Activated T-cell treated with anti-CD3 and anti-CD28 coated beads, Interleukin-2, amount 50 U/mL, for 4 hours (primary cell): ENCODE data around the gene TMEM63C. TPM values are rescaled to one million over a fixed set of nuclear protein-coding genes. Genes with fewer than 3 reads are reported as not detected.
A peak's percentile ranks its signal among the peaks of the same experiment; 100 is the strongest.

ENCODE experiments used
- ATAC-seq, 2 donors: fragments of 200-7000 bp; cut with Tn5 transposase; one replicate each; pipeline ENCODE4 v1.10.0; 2021
- DNase-seq: peaks from one replicate; pipeline ENCODE4 v3.0.0-alpha.2; 2020
- H3K27me3 Mint-ChIP-seq: one replicate; pipeline ENCODE4 v1.8.0; 2021; ENCODE audit warnings: low read depth, mixed read lengths
- H3K36me3 Mint-ChIP-seq: one replicate; pipeline ENCODE4 v1.8.0; 2022; ENCODE audit warnings: mixed read lengths; ENCODE audit not compliant: insufficient read depth
- H3K4me1 Mint-ChIP-seq: one replicate; pipeline ENCODE4 v1.8.0; 2021; ENCODE audit warnings: low read depth, mixed read lengths
- H3K4me3 Mint-ChIP-seq: one replicate; pipeline ENCODE4 v1.8.0; 2021; ENCODE audit warnings: mild to moderate bottlenecking, moderate library complexity, mixed read lengths
- H3K9me3 Mint-ChIP-seq: one replicate; pipeline ENCODE4 v1.8.0; 2021; ENCODE audit warnings: mixed read lengths
- total RNA-seq, 3 donors: library from RNA; stranded (reverse); gene quantifications; one replicate each; pipeline ENCODE4 v1.2.1, GENCODE V29; 2021

Gene TMEM63C
- total RNA-seq, 3 donors from 2014 or later: 0.65 to 0.91 (median 0.87) TPM

DNA sequence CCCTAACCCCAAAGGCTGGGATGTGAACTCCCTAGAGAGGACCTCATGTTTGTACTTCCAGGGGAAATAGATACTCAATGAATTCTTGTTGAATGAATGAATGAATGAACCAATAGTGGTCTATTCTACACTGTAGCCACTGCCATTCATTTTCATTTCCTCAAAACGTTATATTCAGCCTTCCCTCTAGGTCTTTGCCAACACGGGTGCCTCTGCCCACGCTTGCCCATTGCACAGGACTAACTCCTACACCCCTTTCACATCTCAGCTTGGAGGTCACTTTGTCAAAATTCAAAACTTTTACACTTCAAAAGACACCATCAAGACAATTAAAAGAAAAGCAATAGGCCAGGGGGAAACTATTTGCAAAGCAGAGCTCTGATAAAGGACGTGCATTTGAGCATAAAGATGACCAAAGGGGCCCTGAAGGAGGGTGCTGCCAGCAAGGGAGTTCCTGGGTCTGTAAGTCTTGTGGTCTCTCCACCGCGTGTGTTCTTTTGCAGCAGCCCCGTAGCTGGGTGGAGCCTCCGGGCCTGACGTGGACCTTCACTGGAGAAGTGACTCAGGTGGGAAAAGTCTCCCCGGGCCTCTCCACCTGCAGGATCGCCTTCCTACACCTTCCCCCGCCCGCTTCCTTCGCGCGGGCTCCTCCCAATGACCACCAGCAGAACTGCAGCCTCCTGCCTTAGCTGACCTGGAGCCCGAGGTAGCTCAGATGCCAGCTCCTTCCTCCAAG, 31.5 kb downstream of the TMEM63C start:
- no peak for DNase-seq
- H3K4me3 Mint-ChIP-seq: no peak overlapping the region
- H3K4me1 Mint-ChIP-seq: peaks cover 2% of the 10 kb centered on the region
- no peaks in the 10 kb centered on the region for H3K36me3 Mint-ChIP-seq
- H3K9me3 Mint-ChIP-seq: no peaks in the 10 kb centered on the region
- ATAC-seq: peak; percentile 68 to 72
- H3K27me3 Mint-ChIP-seq: peaks cover 22% of the 10 kb centered on the region

DNA sequence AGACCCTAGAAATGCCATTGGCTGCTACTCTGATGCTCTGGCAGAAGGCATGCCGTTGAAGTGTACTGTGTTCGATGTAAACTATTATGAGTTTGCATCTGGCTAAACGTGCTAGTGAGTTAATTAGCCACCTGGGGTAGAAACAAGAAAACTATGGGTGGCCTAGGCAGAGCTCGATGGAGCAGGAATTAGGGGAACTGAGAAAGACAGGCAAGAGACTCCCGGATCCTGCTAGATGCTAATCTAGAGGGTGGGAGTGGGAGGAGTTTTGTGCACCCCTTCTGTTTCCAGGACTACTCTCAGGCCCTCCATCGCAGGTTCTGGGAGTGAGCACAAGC, 32.0 kb downstream of the TMEM63C start:
- no peaks in the 10 kb centered on the region for H3K36me3 Mint-ChIP-seq
- H3K27me3 Mint-ChIP-seq: peaks cover 22% of the 10 kb centered on the region
- H3K4me3 Mint-ChIP-seq: no peak overlapping the region
- DNase-seq (no peak), ATAC-seq (no peak)
- H3K4me1 Mint-ChIP-seq: peaks cover 2% of the 10 kb centered on the region
- no peaks in the 10 kb centered on the region for H3K9me3 Mint-ChIP-seq

DNA sequence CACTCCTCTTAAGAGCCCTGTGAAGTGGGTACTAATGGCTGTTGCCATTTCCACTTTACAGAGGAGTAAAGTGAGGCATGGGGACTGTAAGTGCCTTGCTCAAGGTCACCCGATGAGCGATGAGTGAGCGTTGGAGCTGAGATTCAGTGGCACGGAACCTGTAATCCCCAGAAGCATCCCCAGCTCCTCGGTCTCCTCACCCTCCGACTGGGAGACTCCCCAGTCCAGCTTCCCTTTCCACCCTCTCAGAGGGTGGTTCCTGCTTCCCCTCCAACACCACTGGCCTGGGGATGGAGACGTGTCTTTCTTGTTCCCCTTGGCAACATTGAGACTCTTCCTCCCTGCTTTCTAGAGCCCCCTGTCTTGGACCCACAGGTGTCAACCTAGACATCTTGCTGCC, 32.6 kb downstream of the TMEM63C start:
- no peak for ATAC-seq
- H3K4me3 Mint-ChIP-seq: no peak overlapping the region
- H3K4me1 Mint-ChIP-seq: peaks cover 2% of the 10 kb centered on the region

DNA sequence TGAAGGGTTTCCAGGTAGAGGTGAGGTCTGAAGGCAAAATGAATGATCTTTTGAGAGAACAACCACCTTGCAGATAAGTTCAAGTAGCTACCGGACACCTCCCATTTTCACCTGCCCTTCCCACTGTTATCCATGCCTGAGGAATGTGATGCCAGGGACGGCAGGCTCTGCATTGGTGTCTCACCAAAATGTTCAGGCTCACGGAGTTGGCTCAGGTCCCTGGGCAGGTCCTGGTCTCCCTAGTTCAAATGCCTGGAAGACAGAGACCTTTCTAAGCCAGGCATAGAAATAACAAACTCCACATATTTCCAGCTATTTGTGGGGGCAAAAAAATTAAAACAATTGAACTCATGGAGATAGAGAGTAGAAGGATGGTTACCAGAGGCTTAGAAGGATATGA, 36.0 kb downstream of the TMEM63C start:
- Mint-ChIP-seq H3K4me1 (peaks cover 2% of the 10 kb centered on the region), H3K4me3 (no peak overlapping the region), H3K36me3 (no peaks in the 10 kb centered on the region), H3K9me3 (no peaks in the 10 kb centered on the region), H3K27me3 (peaks cover 23% of the 10 kb centered on the region)
- no peak for DNase-seq
- no peak for ATAC-seq

More for the DNA sequence above, 32.6 kb downstream of the TMEM63C start:
- Mint-ChIP-seq H3K27me3 (peaks cover 21% of the 10 kb centered on the region), H3K36me3 (no peaks in the 10 kb centered on the region), H3K9me3 (no peaks in the 10 kb centered on the region)
- DNase-seq: no peak

DNA sequence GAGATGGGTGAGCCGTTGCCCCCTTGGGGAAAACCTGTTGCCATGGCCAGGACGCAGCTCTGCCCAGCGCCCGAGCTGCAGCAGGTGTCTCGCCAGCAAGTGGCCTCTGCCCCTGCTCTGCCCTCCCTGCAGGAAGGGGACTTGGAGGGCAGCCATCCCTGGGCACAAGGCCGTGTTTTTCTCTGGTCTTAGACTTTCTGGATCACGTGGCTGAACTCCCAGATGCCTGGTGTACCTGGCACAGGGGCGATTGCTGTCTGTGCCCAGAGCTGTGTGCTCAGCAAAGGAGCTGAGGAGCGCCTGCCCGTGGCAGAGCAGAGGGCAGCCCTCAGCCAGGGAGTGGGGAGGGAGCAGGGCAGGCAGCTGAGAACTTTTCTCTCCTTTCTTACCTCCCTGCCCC, 38.0 kb downstream of the TMEM63C start:
- H3K4me1 Mint-ChIP-seq: no peaks in the 10 kb centered on the region
- no peaks in the 10 kb centered on the region for H3K9me3 Mint-ChIP-seq
- H3K4me3 Mint-ChIP-seq: no peak overlapping the region
- no peaks in the 10 kb centered on the region for H3K36me3 Mint-ChIP-seq
- no peak for DNase-seq
- H3K27me3 Mint-ChIP-seq: peaks cover 26% of the 10 kb centered on the region
- ATAC-seq: no peak

DNA sequence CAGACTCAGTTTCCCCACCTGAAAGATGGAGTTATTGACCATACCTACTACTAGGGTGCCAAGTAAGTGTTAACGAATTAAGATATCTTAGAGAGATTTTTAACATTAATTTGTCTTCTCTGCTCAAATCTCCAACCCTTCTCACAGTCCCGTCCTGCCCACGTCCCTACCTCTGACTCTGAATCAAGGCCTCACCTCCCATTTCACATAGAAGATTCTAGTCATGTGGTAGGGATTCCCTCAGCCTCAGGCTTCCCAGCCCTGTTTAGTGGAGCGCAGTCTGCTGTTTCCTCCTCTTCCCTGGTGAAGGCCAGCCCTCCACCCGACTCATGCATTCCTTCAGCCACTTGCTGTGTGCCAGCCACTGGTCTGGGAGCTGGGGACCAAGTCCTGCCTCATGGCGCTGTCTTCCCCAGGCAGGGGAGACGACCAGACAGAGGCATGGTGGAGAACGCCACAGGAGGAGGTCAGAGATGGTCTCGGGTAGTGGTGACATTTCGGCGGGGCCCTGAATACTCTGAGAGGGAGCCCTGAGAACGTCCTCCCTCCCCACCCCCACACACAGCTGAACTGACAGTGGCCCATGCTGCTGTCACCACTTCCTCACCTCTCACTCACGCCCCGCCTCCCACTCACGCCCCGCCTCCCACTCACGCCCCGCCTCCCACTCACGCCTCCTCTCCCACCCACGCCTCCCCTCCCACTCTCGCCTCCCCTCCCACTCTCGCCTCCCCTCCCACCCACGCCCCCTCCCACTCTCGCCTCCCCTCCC, 38.8 kb downstream of the TMEM63C start:
- H3K4me1 Mint-ChIP-seq: no peaks in the 10 kb centered on the region
- ATAC-seq (no peak), DNase-seq (no peak)
- no peaks in the 10 kb centered on the region for H3K9me3 Mint-ChIP-seq
- H3K36me3 Mint-ChIP-seq: no peaks in the 10 kb centered on the region
- no peak overlapping the region for H3K4me3 Mint-ChIP-seq
- H3K27me3 Mint-ChIP-seq: peaks cover 21% of the 10 kb centered on the region

DNA sequence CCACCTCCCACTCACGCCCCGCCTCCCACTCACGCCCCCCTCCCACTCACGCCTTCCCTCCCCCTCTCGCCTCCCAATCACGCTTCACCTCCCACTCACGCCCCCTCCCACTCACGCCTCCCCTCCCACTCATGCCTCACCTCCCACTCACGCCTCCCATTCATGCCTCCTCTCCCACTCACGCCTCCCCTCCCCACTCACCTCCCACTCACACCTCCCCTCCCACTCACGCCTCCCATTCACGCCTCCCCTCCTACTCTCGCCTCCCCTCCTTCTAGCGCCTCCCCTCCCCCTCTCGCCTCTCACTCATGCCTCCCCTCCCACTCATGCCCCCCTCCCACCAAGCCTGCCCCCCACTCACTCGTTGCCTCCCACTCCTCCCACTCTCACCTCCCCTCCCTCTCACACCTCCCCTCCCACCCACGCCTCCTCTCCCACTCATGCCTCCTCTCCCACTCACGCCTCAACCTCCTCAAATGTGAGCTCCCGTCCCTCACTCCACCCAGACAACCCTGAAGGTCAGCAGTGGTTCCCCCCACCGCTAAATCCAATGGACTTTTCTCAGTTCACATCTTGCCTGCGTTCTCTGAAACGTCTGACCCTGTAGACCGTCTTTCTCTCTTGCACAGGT, 39.8 kb downstream of the TMEM63C start:
- no peaks in the 10 kb centered on the region for H3K4me1 Mint-ChIP-seq
- no peak overlapping the region for H3K4me3 Mint-ChIP-seq
- ATAC-seq (no peak), DNase-seq (no peak)
- H3K27me3 Mint-ChIP-seq: peaks cover 15% of the 10 kb centered on the region
- no peaks in the 10 kb centered on the region for H3K9me3 Mint-ChIP-seq
- no peaks in the 10 kb centered on the region for H3K36me3 Mint-ChIP-seq

DNA sequence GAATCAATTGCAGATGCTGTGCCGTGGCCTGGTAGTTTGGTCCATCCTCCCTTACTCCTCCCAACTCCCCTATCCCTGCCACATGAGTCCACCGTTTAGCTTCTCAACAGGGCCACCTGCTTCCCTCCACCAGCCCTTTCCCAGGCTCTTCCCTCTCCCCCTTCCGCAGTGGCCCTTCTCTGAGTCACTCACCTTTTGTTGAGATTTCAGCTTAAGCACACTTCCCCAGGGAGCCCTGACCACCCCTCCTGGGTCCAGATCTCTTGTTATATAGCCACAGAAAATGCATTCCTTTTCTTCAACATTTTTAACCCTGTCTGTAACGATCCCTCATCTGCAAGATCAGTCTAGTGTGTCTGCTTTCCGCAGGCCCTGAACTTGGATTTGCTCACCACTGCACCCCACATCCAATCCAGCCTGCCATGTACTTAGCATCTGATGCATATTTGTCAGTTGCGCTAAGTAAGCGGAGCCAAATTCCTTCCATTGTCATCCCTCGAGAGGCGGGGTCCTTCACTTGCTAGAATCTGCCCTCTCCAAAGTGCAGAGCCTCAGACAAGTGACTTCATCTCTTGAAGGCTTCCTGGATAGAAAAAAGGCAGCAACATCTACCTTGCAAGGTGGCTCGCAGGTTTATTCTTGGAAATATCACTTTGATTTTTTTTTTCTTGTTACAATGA, 41.1 kb downstream of the TMEM63C start:
- no peak overlapping the region for H3K4me3 Mint-ChIP-seq

DNA sequence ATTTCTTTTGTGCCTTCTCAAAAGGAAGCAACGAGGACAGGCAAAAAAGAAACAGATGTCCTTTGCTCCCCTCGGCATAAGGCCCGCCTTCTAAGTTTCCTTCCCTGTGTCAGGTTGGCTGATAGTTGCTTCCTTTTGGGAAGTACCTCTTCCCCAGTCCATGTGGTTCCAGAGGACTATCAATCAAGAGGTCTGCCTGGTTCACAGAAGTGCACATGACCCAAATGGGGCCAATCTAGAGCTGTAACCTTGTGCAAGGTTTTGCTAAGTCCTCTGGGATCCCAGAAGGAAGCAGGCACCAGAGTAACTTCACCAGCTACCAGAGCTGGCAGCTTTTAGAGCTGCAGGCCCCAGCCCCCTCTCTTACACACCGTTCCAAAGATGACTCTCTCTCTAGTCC, 42.6 kb downstream of the TMEM63C start:
- ATAC-seq (no peak), DNase-seq (no peak)
- Mint-ChIP-seq H3K9me3 (no peaks in the 10 kb centered on the region), H3K36me3 (no peaks in the 10 kb centered on the region), H3K4me1 (no peaks in the 10 kb centered on the region), H3K27me3 (peaks cover 13% of the 10 kb centered on the region), H3K4me3 (no peak overlapping the region)

More for the DNA sequence above, 41.1 kb downstream of the TMEM63C start:
- Mint-ChIP-seq H3K4me1 (no peaks in the 10 kb centered on the region), H3K9me3 (no peaks in the 10 kb centered on the region), H3K27me3 (peaks cover 11% of the 10 kb centered on the region), H3K36me3 (no peaks in the 10 kb centered on the region)
- DNase-seq (no peak), ATAC-seq (no peak)

DNA sequence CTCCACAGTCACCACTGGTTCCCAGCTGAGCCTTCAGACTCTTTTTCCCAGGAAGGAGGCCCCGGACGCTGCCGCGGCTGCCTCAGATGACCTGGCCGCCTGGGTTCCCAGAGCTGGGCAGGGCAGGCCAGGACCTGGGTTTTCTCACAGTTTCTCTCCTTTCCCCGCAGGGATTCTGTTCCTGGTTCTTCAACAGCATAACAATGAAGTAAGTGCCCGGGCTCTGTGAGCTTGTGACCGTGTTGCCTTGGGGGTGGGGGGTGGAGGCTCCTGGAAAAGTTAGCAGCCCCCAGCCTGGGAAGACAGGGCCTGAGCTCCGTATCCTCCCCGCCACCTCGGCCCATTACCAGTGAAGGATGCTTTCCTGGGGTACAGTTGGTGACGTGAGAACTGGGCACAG, 43.7 kb downstream of the TMEM63C start:
- H3K27me3 Mint-ChIP-seq: peaks cover 11% of the 10 kb centered on the region

DNA sequence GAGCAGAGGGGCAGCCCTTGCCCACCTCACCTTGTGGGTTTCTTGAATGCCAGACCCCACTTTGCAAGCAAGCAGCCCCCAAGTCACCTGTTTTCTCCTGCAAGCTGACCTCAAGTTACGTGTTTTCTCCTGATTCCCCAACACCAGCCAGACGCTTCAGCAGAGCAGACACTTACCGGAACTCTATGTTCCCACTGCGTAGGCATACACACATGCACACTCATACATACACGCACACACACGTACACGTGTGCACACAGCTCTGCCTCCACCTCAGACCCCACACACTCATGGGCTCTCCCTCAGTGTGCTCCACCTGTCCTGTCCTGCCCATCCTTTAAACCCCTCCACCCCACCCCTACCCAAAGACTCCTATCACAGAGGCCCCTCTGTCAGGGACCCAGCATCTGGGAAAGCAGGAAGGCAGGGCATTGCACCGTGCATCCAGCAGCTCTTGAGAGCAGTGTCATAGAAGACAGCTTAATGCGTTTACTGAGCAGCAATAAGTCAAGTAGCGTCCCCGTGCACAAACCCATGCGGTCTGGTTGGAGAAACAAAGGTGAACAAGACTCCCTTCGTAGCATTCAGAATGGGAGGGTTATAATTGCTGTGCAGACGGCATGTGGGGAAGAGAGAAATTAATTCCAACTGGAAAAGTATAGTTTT, 44.4 kb downstream of the TMEM63C start:
- no peak overlapping the region for H3K4me3 Mint-ChIP-seq
- ATAC-seq: no peak
- no peak for DNase-seq
- peaks cover 11% of the 10 kb centered on the region for H3K27me3 Mint-ChIP-seq
- no peaks in the 10 kb centered on the region for H3K36me3 Mint-ChIP-seq
- H3K4me1 Mint-ChIP-seq: no peaks in the 10 kb centered on the region
- H3K9me3 Mint-ChIP-seq: no peaks in the 10 kb centered on the region

More for the DNA sequence above, 43.7 kb downstream of the TMEM63C start:
- Mint-ChIP-seq H3K4me3 (no peak overlapping the region), H3K4me1 (no peaks in the 10 kb centered on the region), H3K36me3 (no peaks in the 10 kb centered on the region), H3K9me3 (no peaks in the 10 kb centered on the region)
- ATAC-seq (no peak), DNase-seq (no peak)

DNA sequence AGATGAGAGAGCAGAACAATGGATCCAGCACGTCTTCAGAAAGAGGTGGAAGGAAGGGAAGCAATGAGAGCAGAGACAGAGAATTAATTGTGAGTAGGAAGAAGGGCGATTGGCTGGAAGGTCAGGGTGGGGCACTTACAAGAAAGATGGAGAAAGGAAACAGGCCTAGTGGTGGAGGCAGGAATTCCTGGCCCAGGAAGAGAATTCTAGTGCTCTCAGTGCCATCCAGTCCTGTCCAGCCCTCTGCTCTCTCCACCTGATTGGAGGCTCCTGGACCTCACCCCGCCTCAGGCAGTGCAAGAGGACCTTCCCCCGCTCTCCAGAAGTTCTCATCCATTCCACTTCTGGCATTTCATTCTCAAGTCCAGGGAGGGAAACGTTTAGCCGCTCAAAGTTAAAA, 46.5 kb downstream of the TMEM63C start:
- Mint-ChIP-seq H3K36me3 (no peaks in the 10 kb centered on the region), H3K9me3 (no peaks in the 10 kb centered on the region), H3K27me3 (peaks cover 8% of the 10 kb centered on the region), H3K4me3 (no peak overlapping the region), H3K4me1 (no peaks in the 10 kb centered on the region)
- ATAC-seq (no peak), DNase-seq (no peak)

DNA sequence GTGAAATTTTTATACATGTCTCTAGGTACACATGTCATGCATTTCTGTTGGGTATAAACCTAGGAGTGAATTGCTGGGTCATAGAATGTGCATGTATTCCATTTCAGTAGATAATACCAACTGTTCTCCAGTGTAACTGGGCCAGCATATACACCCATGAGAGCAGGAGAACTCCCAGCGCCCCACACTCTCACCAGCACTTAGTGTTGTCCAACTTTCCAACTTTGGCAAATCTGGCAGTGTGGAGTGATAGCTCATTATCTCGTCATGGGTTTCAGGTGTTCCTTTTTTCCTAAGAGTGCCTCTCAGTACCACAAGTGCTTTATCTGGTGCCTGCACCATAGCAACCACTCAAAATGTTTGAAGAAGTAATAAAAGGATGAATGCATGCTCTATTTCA, 49.3 kb downstream of the TMEM63C start:
- no peaks in the 10 kb centered on the region for H3K36me3 Mint-ChIP-seq
- H3K4me1 Mint-ChIP-seq: no peaks in the 10 kb centered on the region
- H3K27me3 Mint-ChIP-seq: peaks cover 5% of the 10 kb centered on the region
- DNase-seq: no peak
- no peak for ATAC-seq
- H3K9me3 Mint-ChIP-seq: no peaks in the 10 kb centered on the region
- H3K4me3 Mint-ChIP-seq: no peak overlapping the region

DNA sequence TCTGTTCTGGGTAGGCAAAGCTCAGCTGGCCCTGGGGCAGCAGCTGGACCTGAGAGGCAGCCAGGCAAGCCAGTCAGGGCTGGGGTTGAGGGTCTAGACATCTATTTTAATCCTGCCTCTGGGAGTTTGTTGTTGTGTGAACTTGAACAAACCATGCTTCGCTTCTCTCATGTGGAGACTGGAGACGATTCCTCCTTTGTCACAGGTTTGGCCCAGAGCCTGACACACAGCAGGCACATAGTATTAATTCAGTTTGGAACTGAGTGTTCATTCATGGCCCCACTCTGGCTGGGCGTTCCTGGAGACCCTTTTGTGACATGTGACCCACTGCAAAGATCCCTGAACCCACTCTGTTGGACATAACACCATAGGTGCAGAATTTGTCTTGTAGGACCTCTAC, 50.1 kb downstream of the TMEM63C start:
- Mint-ChIP-seq H3K27me3 (peaks cover 5% of the 10 kb centered on the region), H3K36me3 (no peaks in the 10 kb centered on the region), H3K9me3 (no peaks in the 10 kb centered on the region), H3K4me1 (no peaks in the 10 kb centered on the region), H3K4me3 (no peak overlapping the region)
- DNase-seq (no peak), ATAC-seq (no peak)
